Measurements from ENCODE around the gene DPYSL4.

Gene DPYSL4

DNA sequence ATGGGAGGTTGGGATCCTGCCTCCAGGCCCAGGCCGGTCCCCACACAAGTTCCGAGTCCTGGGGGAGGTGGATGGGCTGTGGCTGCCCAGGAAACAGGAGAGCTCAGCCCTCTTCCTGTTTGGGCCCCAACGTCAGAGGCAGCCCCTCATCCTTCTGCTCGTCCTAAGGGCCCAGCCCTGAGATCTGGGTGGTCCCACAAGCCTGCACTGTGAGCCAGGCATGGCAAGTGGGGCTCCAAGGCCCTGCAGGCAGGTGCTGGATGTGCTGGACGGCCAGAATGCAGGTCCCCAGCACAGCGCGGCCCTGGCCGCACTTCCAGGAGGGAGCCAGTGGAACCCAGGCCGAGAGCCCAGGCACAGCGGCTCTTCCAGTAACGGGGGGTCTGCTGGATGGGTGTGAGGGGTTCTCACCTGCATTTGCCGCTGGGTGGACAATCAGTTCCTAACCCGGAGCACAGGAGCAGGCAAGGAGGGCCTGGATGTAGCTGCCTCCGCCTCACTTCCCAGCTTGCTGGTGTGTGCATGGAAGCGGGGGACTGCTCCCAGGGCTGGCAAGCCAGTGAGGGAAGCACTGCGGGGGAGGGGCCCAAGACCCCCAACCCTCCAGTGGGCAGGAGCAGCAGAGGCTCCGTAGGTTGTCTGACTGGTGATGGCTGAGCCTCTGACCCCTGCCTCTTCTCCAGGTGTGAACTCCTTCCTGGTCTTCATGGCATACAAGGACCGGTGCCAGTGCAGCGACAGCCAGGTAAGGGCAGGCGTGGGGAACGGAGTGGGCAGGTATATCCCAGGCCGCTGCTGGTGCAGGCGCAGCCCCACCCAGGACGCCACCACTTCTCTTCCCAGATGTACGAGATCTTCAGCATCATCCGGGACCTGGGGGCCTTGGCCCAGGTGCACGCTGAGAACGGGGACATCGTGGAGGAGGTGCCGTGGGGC lies 9.7 kb downstream of the DPYSL4 start:
- no peak for DNase-seq

- DNase-seq = no peak
These were observed 10.7 kb downstream of the DPYSL4 start for GRCh38 chr10:132197271-132198067.

DNA sequence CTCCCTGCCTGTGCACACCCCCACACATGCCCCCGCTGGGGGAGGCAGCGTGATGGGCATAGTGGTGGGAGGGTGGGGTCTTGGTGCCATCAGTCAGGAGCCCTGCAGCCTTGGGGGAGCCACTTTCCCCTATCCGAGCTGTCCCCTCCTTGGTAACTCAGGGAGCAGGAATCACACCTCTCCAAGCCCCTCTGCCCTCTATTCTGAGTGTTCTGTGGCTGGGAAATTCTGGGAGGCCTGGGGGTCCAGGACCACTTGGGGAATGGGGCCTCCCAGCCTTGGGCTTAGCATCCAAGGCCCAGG lies 11.3 kb downstream of the DPYSL4 start:
- DNase-seq = no peak

GRCh38 chr10:132198381-132199181 lies 11.8 kb downstream of the DPYSL4 start:
- peak; percentile 54 for DNase-seq

DNA sequence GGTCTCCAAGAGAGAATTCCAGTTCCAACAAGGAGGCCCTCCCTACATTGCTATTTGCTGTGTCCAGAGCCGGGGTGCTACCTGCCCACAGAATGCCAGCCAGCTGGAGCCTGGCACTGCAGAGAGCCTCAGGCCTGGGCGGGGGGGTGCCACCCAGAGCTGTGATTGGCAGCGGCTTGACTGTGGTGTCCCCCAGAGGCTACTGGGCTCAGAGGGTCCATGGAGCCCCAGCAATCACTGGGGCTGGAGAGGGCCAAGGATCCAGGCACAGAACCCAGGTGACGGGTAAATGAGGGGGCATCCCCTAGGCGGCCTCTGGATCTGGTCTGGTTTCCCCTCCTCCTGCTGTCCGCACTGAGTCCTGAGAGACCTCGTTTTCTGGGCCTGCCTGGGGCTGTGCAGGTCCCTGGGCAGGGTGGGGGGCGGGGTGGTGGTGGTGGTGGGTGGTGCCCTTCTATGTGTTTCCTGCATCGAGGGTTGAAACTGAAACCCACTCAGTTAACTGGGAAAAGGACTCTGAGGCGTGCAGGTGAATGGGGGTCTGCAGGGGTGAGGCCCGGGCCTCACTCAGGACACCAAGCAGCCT lies 12.6 kb downstream of the DPYSL4 start:
- no peak for DNase-seq

- no peak for DNase-seq
These were observed 13.1 kb downstream of the DPYSL4 start for GRCh38 chr10:132199854-132200311.

DNA sequence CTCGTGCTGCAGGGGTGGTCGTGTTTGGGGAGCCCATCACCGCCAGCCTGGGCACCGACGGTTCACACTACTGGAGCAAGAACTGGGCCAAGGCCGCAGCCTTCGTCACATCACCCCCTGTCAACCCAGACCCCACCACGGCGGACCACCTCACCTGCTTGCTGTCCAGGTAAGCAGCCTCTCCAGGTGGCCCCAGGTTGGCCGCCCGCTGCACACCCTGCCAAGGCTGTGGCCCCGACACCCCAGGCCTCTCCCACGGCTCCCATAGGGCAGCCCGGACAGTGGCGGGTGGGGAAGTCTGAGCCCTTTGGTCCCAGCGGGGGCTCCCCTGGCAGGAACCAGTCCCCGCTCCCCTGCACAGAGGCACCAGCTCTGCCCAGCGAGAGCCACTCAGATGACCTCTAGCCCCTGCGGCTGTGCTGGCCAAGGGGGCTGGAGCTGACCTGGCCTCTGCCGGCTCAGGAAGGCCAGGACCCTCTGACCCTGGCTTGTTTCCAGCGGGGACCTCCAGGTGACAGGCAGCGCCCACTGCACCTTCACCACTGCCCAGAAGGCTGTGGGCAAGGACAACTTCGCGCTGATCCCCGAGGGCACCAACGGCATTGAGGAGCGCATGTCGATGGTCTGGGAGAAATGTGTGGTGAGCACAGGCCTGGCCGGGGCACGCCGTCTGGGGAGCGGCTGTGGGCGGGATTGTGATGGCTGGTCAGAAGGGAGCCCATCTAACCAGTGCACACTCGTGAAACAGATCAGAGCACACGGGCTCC lies 13.8 kb downstream of the DPYSL4 start:
- DNase-seq = no peak

DNA sequence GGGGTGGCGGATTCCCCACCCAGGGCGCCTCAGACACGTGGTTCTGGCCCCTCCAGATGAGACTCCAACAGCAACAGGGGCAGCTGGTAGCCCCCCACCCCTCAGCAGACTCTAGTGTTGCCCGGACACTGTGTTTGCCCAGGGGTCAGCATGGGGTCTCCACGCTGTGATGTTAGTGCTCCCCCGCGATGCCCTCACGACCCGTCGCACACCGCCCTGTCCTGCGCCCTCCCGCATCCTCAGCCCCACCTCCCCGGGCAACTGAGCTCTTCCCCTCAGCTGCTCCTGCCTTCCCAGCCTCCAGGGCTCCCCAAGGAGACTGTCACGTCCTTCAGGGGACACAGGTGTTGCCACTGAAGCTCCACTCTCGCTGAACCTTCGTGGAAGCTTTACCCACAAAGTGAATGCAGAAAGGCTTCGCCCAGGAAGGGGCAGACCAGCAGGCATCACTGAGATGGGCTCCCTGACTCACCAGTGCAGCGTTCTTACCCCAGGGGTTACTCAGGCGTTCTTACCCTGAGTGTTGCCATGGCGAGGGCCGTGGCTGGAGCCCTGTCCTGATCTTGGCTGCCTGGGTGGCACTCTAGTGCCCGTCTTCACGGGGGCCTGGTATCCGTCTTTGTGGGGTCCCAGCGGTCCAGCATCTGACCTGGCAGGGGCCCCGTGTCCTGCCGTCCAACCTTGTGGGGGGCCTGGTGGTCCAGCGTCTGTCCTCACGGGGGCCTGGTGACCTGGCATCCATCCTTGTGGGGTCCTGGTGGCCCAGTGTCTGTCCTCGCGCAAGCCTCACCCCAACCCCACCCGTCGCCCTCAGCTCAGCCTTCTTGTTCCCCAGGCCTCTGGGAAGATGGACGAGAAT lies 14.6 kb downstream of the DPYSL4 start:
- no peak for DNase-seq

DNA sequence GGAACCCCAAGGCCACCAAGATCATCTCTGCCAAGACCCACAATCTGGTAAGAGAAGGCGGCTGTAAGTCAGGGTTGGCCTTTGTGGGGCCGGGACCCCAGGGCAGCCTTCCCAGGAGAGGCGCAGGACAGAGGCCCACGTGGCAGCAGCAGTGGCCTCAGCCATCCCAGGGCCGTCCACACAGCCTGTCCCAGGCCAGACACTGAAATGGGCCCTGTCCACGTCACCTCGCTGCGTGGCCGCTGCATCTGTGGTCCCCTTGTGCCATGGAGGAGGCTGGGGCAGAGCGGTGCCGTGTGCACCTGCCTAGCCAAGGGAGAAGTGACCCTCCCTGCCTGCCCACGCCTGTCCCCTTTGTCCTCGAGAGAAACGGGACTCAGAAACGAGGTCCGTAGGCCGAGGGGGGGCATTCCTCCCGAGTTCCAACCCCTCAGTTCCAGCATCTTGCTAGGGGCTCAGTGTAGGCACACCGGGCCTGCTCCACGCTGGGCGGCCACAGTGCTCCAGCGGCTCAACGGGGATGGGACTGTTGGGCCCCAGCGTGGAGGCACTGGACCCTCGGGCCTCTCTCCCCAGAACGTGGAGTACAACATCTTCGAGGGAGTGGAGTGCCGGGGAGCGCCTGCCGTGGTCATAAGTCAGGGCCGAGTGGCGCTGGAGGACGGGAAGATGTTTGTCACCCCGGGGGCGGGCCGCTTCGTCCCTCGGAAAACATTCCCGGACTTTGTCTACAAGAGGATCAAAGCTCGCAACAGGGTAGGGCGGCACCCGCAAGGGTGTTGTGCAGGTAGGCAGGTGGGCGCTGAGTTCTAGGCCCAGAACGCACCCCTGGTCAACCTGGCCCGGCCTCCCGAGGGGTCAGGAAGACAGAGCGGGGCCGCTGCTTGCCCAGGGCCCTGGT lies 15.6 kb downstream of the DPYSL4 start:
- peak; percentile 61 for DNase-seq

DNA sequence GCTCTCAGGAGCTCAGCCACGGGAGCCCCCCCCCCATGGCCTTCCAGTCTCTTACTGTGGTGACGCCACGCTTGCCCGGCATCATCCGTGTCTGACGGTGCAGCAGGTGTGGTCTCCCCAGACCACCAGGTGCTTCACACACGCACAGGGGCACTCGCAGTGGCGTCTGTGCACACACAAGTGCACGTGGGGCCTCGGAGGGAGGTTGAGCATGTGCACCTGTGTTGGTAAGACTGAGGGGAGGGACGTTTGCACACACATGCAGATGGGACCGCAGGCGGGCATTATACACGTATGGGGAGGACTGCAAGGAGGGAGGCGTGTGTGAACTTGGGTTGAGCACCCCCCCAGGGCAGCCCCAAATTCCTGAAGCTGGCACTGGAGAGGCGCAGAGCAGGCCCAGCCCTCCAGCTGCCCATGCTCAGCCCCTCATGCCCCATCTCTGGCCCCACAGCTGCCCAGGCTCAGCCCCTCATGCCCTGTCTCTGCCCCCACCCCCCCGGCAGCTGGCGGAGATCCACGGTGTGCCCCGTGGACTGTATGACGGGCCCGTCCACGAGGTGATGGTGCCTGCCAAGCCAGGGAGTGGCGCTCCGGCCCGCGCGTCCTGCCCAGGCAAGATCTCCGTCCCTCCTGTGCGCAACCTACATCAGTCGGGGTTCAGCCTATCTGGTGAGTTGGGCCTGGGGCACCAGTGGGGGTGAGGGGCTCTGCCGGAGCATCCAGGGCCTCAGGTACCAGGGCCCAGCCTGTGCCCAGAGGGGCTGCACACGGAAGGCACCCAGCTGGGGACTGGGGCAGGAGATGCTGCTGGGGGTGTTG lies 16.7 kb downstream of the DPYSL4 start:
- DNase-seq = no peak

DNA sequence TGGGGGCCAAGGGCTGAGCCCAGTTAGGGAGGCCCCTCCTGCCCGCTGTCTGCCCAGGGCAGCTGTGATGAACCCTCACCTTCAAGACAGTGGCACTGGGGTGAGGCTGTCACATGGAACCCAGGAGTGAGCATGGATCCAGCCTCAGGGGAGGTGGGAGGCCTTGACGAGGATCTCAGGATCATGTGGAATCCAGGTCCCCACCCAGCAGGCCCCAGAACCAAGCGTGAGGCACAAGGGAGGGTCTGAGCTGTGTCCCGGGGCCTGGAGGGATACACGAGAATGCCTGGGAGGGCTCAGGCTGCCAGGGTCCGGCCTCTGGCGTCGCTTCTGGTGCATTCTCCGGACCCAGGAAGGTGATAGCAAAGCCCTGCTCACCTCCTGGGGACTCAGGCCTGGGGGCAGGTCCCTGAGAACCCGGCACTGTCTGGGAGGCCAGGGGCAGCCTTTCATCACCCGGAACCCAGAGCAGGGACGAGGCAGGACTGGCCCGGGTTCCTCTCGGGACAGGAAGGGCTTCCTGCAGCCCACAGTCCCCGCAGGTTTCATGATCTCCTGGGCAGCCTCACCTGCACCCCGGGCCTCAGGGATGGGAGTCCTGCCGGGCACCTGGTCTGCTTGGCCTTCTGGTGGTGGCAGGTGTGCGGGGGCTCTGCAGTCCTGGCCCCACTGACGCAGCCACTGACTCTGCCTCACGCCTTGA lies 17.5 kb downstream of the DPYSL4 start:
- DNase-seq = no peak

DNA sequence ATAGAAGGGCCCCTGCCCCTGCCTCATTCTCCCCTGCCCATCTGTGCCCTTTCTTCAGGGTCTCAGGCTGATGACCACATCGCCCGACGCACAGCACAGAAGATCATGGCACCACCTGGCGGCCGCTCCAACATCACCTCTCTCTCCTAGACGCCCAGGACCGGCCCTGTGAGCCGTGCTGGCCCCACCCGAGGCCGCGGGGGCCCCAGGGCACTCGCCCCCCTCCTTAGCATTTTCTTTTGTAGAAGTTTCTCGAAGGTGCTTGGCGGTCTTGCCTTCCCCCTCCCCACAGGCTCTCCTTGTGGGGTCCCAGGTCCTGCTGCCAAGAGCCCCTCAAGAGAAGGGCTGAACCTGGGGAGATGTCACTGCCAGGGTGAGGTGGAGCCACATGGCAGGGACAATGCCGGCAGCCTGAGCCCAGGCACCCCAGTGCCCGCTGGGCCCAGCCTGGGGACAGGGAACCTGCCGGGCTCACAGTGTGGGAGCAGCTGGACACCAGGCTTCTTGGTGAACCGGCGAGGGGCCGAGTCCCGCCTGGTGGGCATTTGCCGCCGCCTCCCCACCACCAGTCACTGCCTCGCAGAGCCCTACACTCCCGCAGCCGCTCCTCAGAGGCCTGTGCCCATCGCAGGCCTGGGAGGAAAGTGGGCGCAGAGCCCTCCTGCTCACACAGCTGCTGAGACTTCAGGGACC lies 18.2 kb downstream of the DPYSL4 start:
- DNase-seq = no peak

- DNase-seq = no peak
These were observed 19.1 kb downstream of the DPYSL4 start for GRCh38 chr10:132205650-132206376.

- DNase-seq = no peak
These were observed 19.6 kb downstream of the DPYSL4 start for GRCh38 chr10:132206377-132206745.

DNA sequence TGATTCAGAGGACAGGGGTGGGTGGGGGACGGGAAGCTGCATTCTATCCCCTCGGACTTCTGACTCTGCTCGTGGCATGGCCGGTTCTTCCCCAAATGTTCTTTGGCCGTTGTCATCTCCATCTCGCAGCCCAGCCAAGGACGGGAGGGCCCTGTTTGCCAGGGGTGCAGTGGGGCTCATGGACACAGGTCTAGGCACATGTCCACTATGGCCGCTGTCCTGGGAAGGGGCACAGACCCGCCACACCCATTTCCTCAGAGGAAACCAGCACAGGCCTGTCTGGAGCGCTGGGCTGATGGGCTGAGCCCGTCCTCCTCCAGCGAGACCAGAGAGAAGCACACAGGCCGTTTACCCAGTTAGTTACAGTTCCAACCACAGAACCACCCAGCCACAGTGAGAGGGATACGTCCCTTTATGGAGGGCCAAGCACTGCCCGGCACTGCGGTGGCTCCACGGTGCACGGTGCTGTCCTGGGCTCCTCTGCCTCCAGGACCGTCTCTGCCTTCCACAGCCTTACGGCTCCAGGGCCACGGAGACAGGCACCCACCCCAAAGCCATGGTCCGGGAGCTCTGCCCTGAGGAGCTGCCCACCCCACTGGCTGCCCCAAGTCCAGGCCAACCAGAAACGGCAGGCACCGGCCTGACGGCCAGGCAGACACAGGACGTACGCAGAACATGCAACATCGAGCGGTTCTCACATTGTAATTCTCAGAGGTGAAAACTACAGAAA lies 20.2 kb downstream of the DPYSL4 start:
- no peak for DNase-seq
